PC-9 (cell line): ENCODE measurements around the gene MKI67. TPM values are rescaled to one million over a fixed set of nuclear protein-coding genes. Genes with fewer than 3 reads are reported as not detected.
"Not testable (repeated sequence)": the region's sequence is repeated elsewhere in the genome, so short reads cannot be mapped to it uniquely, and the experiment has no call there.

Experiments
- BruUV-seq: library from RNA; stranded (reverse); fragments of 400-500 nt; replicated peaks from 2 replicates; lab custom pipeline; 2021; lab: Mats Ljungman, UMichigan
- CTCF ChIA-PET: fragments of 300-600 bp; sonication (Branson Sonifier 250); formaldehyde crosslinking; loops from one replicate; lab custom pipeline; 2022; ENCODE audit warnings: antibody characterized with exemption; lab: Charles Lee
- POLR2A ChIA-PET: fragments of 300-600 bp; sonication (Branson Sonifier 250); formaldehyde crosslinking; loops from one replicate; lab custom pipeline; 2022; ENCODE audit warnings: antibody characterized with exemption; ENCODE audit not compliant: unreplicated experiment; lab: Charles Lee
- DNase-seq, 2 experiments: peaks; one replicate each; pipeline versions ENCODE4 v3.0.0 to v3.0.0-alpha.2; 2015 to 2022; ENCODE audit warnings: mixed read lengths in 1 of 2
- H2AFZ ChIP-seq: fragments of 200-600 bp; sonication (generic); 2 replicates; pipeline ENCODE4 v1.8.1; 2017; ENCODE audit warnings: antibody characterized with exemption
- H3F3A ChIP-seq: fragments of 200-600 bp; sonication (generic); 2 replicates; pipeline ENCODE4 v1.8.1; 2017; ENCODE audit warnings: antibody characterized with exemption, mild to moderate bottlenecking, low read depth; ENCODE audit not compliant: insufficient read depth
- H3K27ac ChIP-seq: fragments of 200-600 bp; sonication (generic); 2 replicates; pipeline ENCODE4 v1.6.1; 2016; ENCODE audit warnings: mixed run types
- H3K27me3 ChIP-seq: fragments of 200-600 bp; sonication (generic); 2 replicates; pipeline ENCODE4 v1.6.1; 2016; ENCODE audit warnings: low read depth, mixed run types; ENCODE audit not compliant: insufficient read depth
- H3K36me3 ChIP-seq: fragments of 200-600 bp; sonication (generic); 2 replicates; pipeline ENCODE4 v1.6.1; 2016; ENCODE audit warnings: low read depth, mixed run types
- H3K4me1 ChIP-seq: fragments of 200-600 bp; sonication (generic); replicated peaks from 2 replicates; pipeline ENCODE4 v1.6.1; 2016; ENCODE audit warnings: mixed run types; ENCODE audit not compliant: insufficient read depth
- H3K4me2 ChIP-seq: fragments of 200-600 bp; sonication (generic); 2 replicates; pipeline ENCODE4 v1.6.1; 2017; ENCODE audit warnings: mixed run types
- H3K4me3 ChIP-seq: fragments of 200-600 bp; sonication (generic); 2 replicates; pipeline ENCODE4 v1.6.1; 2016; ENCODE audit warnings: mixed run types
- H3K79me2 ChIP-seq: fragments of 200-600 bp; sonication (generic); 2 replicates; pipeline ENCODE4 v1.6.1; 2017; ENCODE audit warnings: low read depth, mixed run types
- H3K9me2 ChIP-seq: fragments of 200-600 bp; sonication (generic); 2 replicates; pipeline ENCODE4 v1.8.1; 2017; ENCODE audit warnings: mild to moderate bottlenecking; ENCODE audit not compliant: insufficient read depth
- H3K9me3 ChIP-seq: fragments of 200-600 bp; sonication (generic); 2 replicates; pipeline ENCODE4 v1.8.1; 2016; ENCODE audit warnings: low read depth; ENCODE audit not compliant: insufficient read depth
- H4K20me1 ChIP-seq: fragments of 200-600 bp; sonication (generic); 2 replicates; pipeline ENCODE4 v1.8.1; 2017; ENCODE audit not compliant: insufficient read depth
- EZH2 ChIP-seq: fragments of 200-600 bp; sonication (generic); IDR thresholded peaks from 2 replicates; pipeline ENCODE4 v1.8.0; 2017; ENCODE audit warnings: antibody characterized with exemption, low read depth
- intact Hi-C: fragments of 100-400 bp; cut with micrococcal nuclease; formaldehyde crosslinking; loops from one replicate; pipeline ENCODE4 v1.10.0; 2022; ENCODE audit not compliant: unreplicated experiment
- total RNA-seq: library from RNA; stranded (reverse); gene quantifications from 2 replicates; pipeline ENCODE4 v1.2.3, GENCODE V29; 2021
- TF ChIP-seq, protein P1 (sequence below): fragments of 200-600 bp; sonication (generic); conservative IDR thresholded peaks from 2 replicates; pipeline ENCODE4 v1.6.1; 2017; ENCODE audit warnings: mixed run types, antibody characterized with exemption, mild to moderate bottlenecking, moderate library complexity

Gene MKI67
- total RNA-seq, 1 experiment from 2014 or later = 114 TPM

DNA sequence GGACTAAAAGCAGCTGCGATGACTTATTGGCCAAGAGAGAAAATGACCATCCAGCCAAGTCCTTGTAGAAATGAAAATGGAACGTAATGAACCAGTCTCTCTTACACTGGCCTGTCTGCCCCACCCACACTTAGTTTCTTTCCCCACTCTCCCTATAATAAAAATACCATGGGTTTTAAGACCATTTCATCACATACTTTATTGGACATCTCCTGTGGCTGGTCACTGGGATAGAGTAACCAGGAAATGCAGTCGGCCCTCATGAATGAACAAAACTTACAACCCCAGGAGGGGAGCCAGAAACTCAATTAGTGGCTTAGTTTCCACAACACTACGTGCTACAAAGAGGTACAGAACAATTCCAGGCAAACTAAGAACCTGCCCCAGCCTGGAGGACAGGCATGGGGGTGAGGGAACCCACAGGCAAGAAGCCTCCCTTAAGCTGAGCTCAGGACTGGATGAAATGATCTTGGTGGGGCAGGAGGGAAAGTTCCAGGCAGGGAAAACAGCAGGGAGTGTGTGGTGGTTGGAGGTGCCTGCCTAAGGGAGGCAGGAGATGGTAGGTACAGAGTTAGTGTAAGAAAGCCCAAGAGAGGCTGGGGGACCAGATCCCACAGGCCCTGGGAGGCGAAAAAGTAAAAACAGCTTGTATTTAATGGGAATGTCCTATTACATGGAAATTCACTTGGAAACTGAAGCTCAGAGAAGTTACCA, 29.6 kb downstream of the MKI67 start:
- H3F3A ChIP-seq = peaks cover 7% of the 10 kb centered on the region; the same call in 1 of the 2 replicates
- ChIA-PET CTCF (no interaction called here), POLR2A (no interaction called here)
- 0 out of 2 replicates have a peak, but pooled peaks cover 8% of the 10 kb centered on the region for H3K36me3 ChIP-seq
- H3K27ac ChIP-seq = no peak overlapping the region
- no peaks in the 10 kb centered on the region for H4K20me1 ChIP-seq
- no peaks in the 10 kb centered on the region for H3K9me2 ChIP-seq
- no peak overlapping the region for H3K4me3 ChIP-seq
- no peaks in the 10 kb centered on the region for H3K9me3 ChIP-seq
- no peak for DNase-seq
- intact Hi-C loops = no loop called here
- no peaks in the 10 kb centered on the region for H3K79me2 ChIP-seq
- TF ChIP-seq EZH2 = no peak
- H3K4me1 ChIP-seq = no peaks in the 10 kb centered on the region
- no peak overlapping the region for H3K4me2 ChIP-seq
- no peaks in the 10 kb centered on the region for H3K27me3 ChIP-seq
- BruUV-seq = no TSS peak
- no peak overlapping the region for H2AFZ ChIP-seq

DNA sequence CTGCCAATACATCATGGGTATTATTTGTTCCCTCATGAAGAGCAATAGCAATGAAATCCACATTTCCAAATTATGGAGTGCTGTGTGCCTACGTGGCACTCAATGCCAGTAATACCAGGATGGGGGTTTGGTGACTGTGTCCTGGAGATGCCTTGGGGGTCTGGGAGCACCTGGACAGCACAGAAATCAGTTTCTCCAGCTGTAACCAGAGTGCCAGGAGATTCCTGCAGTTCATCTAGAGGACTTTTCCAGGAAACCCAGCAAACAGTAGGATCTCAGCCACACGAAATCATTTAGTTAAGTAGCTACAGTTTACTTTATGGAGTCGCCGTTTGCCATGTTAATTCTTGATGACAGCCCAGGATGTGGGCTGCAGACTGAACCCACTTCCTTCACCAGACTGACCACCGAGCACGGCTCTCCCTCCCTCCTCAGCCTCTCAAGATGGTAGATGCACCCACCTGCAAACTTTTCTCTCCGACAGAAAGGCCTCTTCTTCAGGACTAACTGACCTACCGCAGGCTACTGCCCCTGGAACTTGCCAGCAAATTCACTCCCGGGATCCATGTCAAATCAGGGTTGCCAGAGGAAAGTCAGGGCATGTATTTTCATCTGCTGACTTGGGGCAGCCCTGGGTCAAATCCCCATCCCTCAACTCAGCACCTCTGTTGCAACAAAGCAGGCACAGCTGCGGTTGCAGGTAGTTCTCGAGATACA, 30.3 kb downstream of the MKI67 start:
- POLR2A ChIA-PET = no interaction called here
- Histone ChIP-seq H3K4me2 (no peak overlapping the region), H3K9me3 (no peaks in the 10 kb centered on the region), H4K20me1 (no peaks in the 10 kb centered on the region), H3K9me2 (no peaks in the 10 kb centered on the region), H3K36me3 (0 out of 2 replicates have a peak, but pooled peaks cover 8% of the 10 kb centered on the region), H3K27ac (no peak overlapping the region), H3F3A (peaks cover 7% of the 10 kb centered on the region; the same call in 1 of the 2 replicates), H2AFZ (no peak overlapping the region), H3K4me3 (no peak overlapping the region), H3K4me1 (no peaks in the 10 kb centered on the region), H3K79me2 (no peaks in the 10 kb centered on the region), H3K27me3 (no peaks in the 10 kb centered on the region)
- intact Hi-C loops = no loop called here
- no TSS peak for BruUV-seq
- TF ChIP-seq, protein P1, sequence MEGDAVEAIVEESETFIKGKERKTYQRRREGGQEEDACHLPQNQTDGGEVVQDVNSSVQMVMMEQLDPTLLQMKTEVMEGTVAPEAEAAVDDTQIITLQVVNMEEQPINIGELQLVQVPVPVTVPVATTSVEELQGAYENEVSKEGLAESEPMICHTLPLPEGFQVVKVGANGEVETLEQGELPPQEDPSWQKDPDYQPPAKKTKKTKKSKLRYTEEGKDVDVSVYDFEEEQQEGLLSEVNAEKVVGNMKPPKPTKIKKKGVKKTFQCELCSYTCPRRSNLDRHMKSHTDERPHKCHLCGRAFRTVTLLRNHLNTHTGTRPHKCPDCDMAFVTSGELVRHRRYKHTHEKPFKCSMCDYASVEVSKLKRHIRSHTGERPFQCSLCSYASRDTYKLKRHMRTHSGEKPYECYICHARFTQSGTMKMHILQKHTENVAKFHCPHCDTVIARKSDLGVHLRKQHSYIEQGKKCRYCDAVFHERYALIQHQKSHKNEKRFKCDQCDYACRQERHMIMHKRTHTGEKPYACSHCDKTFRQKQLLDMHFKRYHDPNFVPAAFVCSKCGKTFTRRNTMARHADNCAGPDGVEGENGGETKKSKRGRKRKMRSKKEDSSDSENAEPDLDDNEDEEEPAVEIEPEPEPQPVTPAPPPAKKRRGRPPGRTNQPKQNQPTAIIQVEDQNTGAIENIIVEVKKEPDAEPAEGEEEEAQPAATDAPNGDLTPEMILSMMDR = no peak
- no peak for TF ChIP-seq EZH2
- CTCF ChIA-PET = no interaction called here
- DNase-seq = no peak

DNA sequence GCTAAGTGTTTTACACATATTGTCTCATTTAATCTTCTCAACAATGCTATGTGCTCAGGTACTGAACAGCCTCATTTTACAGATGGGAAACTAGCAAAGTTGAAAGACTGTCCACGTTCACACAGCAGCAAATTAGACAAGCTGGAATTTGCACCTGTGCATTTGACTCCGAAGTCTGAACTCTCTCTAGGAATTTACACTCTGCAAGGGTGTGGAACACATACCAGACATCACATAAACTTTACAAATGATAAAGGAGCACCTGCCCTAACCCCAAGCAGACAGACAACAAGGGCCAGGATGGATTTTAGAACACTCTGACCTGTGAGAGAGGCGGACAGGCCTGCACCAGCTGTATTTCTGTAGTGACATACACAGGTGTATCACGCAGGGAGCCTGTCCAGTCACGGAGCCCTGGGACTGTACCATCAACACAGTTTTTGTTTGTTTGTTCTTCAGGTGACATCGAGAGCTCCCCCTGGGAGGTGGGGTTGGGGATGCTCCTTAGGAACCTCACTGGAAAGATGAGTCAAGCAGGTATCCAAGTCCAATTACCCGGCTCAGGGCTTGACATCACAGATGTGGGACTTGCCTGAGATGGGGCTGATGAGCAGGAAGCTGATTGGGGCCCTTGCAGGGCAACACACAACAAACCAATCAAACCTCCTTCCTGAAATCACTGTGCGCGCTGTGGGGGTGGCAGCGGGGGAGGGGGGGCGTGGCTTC, 31.0 kb downstream of the MKI67 start:
- BruUV-seq = no TSS peak
- DNase-seq = no peak
- POLR2A ChIA-PET = no interaction called here

DNA sequence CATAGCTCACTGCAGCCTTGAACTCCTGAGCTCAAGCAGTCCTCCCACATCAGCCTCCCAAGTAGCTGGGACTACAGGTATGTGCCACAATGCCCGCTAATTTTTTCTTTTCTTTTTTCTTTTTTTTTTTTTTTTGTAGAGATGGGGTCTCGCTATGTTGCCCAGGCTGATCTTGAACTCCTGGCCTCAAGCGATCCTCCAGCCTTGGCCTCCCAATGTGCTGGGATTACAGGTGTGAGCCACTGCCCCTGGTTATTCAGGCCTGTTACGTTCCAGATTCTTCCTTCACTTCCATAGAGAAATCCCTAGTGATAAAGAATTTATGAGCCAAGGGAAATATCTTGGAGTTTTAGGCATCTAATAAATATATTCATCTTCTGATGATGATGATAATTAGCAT, 31.6 kb downstream of the MKI67 start:
- H4K20me1 ChIP-seq, POLR2A ChIA-PET, H3K27me3 ChIP-seq, H3K4me1 ChIP-seq, DNase-seq, H3K4me3 ChIP-seq, H3K9me2 ChIP-seq, H3K79me2 ChIP-seq, H3K36me3 ChIP-seq, H3K4me2 ChIP-seq, H3F3A ChIP-seq, intact Hi-C loops, H3K27ac ChIP-seq, H2AFZ ChIP-seq, H3K9me3 ChIP-seq: not testable (repeated sequence)
- BruUV-seq = TSS peak; percentile 19
- CTCF ChIA-PET = interaction anchor here (0.7 kb wide), 1 partner anchor 24 kb away, joined by 6 read pairs; no protein-coding TSS in a partner anchor

More for the DNA sequence above, 31.0 kb downstream of the MKI67 start:
- no peaks in the 10 kb centered on the region for H4K20me1 ChIP-seq
- no peaks in the 10 kb centered on the region for H3K79me2 ChIP-seq
- TF ChIP-seq, protein P1 = no peak
- no peak for TF ChIP-seq EZH2
- intact Hi-C loops = no loop called here
- no peak overlapping the region for H3K4me3 ChIP-seq
- no peak overlapping the region for H2AFZ ChIP-seq
- peaks cover 7% of the 10 kb centered on the region; the same call in 1 of the 2 replicates for H3F3A ChIP-seq
- H3K27ac ChIP-seq = no peak overlapping the region
- no peaks in the 10 kb centered on the region for H3K9me2 ChIP-seq
- H3K27me3 ChIP-seq = no peaks in the 10 kb centered on the region
- H3K4me2 ChIP-seq = no peak overlapping the region
- no peaks in the 10 kb centered on the region for H3K9me3 ChIP-seq
- H3K4me1 ChIP-seq = no peaks in the 10 kb centered on the region
- CTCF ChIA-PET = no interaction called here
- 0 out of 2 replicates have a peak, but pooled peaks cover 8% of the 10 kb centered on the region for H3K36me3 ChIP-seq
